Osteoblast (primary cell): ENCODE results near the gene TM6SF1. TPM values are rescaled to one million over a fixed set of nuclear protein-coding genes. Genes with fewer than 3 reads are reported as not detected.

Experiments
- DNase-seq: peaks from one replicate; pipeline ENCODE4 v3.0.0; 2011; ENCODE audit warnings: low spot score, mixed read lengths; ENCODE audit not compliant: insufficient read length; ENCODE audit errors: missing footprints
- H2AFZ ChIP-seq: 2 replicates; pipeline ENCODE4 v1.6.0; 2011; ENCODE audit warnings: mild to moderate bottlenecking, low read length
- H3K27ac ChIP-seq: 2 replicates; pipeline ENCODE4 v1.5.1; 2011; ENCODE audit warnings: mild to moderate bottlenecking, low read depth, low read length, moderate library complexity
- H3K27me3 ChIP-seq: 2 replicates; pipeline ENCODE4 v1.6.0; 2012; ENCODE audit warnings: mild to moderate bottlenecking, control low read depth, inconsistent platforms, low read length, moderate library complexity; ENCODE audit not compliant: insufficient read depth
- H3K36me3 ChIP-seq: 2 replicates; pipeline ENCODE4 v1.5.1; 2011; ENCODE audit warnings: mild to moderate bottlenecking, low read length, control low read depth, moderate library complexity; ENCODE audit not compliant: insufficient read depth
- H3K4me1 ChIP-seq: 2 replicates; pipeline ENCODE4 v1.5.1; 2011; ENCODE audit warnings: mild to moderate bottlenecking, low read length, control low read depth, moderate library complexity; ENCODE audit not compliant: insufficient read depth
- H3K4me2 ChIP-seq: 2 replicates; pipeline ENCODE4 v1.6.0; 2011; ENCODE audit warnings: mild to moderate bottlenecking, low read length; ENCODE audit not compliant: insufficient read depth
- H3K4me3 ChIP-seq: fragments of 200-600 bp; sonication (generic); 3 replicates; pipeline ENCODE4 v1.5.1; 2012; ENCODE audit warnings: mild to moderate bottlenecking, low read length, inconsistent platforms; ENCODE audit not compliant: insufficient read depth
- H3K79me2 ChIP-seq: 2 replicates; pipeline ENCODE4 v1.6.0; 2012; ENCODE audit warnings: mild to moderate bottlenecking, low read length, control low read depth, inconsistent platforms; ENCODE audit not compliant: insufficient read depth
- H3K9me3 ChIP-seq: 2 replicates; pipeline ENCODE4 v1.5.1; 2011; ENCODE audit warnings: low read depth, low read length, control low read depth
- H4K20me1 ChIP-seq: 2 replicates; pipeline ENCODE4 v1.6.0; 2012; ENCODE audit warnings: mild to moderate bottlenecking, low read length, control low read depth; ENCODE audit not compliant: insufficient read depth
- CTCF ChIP-seq: IDR thresholded peaks from 2 replicates; pipeline ENCODE4 v1.5.1; 2011; ENCODE audit warnings: mild to moderate bottlenecking, low read depth, low read length, moderate library complexity; ENCODE audit errors: extremely low read depth
- total RNA-seq: library from RNA; depleted of rRNA; stranded (reverse); fragments of >200 nt; gene quantifications from 2 replicates; pipeline ENCODE4 v1.2.3, GENCODE V29; 2012

Gene TM6SF1
- total RNA-seq, 1 donor: 0.36 TPM

GRCh38 chr15:83114856-83115255 lies 7.4 kb downstream of the TM6SF1 start:
- H3K4me2 ChIP-seq: no peak overlapping the region
- H3K9me3 ChIP-seq: no peaks in the 10 kb centered on the region
- no peak overlapping the region for H3K27ac ChIP-seq
- no peak overlapping the region for H2AFZ ChIP-seq
- TF ChIP-seq CTCF: no peak
- H3K36me3 ChIP-seq: no peaks in the 10 kb centered on the region
- H4K20me1 ChIP-seq: no peaks in the 10 kb centered on the region
- peaks cover 5% of the 10 kb centered on the region for H3K4me1 ChIP-seq
- H3K27me3 ChIP-seq: no peaks in the 10 kb centered on the region
- no peak overlapping the region for H3K4me3 ChIP-seq
- DNase-seq: no peak
- H3K79me2 ChIP-seq: no peaks in the 10 kb centered on the region

- TF ChIP-seq CTCF: no peak
Measured at GRCh38 chr15:83115410-83115809, 8.0 kb downstream of the TM6SF1 start.

GRCh38 chr15:83115831-83116565 lies 8.6 kb downstream of the TM6SF1 start:
- no peaks in the 10 kb centered on the region for H4K20me1 ChIP-seq
- no peaks in the 10 kb centered on the region for H3K79me2 ChIP-seq

More at GRCh38 chr15:83115410-83115809, 8.0 kb downstream of the TM6SF1 start:
- Histone ChIP-seq H2AFZ (no peak overlapping the region), H3K27ac (no peak overlapping the region), H3K4me2 (no peak overlapping the region), H3K36me3 (no peaks in the 10 kb centered on the region), H3K4me3 (no peak overlapping the region), H3K79me2 (no peaks in the 10 kb centered on the region), H3K4me1 (peaks cover 5% of the 10 kb centered on the region), H3K9me3 (no peaks in the 10 kb centered on the region), H4K20me1 (no peaks in the 10 kb centered on the region), H3K27me3 (no peaks in the 10 kb centered on the region)
- DNase-seq: peak; percentile 68

More at GRCh38 chr15:83115831-83116565, 8.6 kb downstream of the TM6SF1 start:
- H3K27ac ChIP-seq: no peak overlapping the region
- no peak for TF ChIP-seq CTCF
- H3K4me2 ChIP-seq: no peak overlapping the region
- no peaks in the 10 kb centered on the region for H3K36me3 ChIP-seq
- no peaks in the 10 kb centered on the region for H3K9me3 ChIP-seq
- DNase-seq: no peak
- no peak overlapping the region for H3K4me3 ChIP-seq
- H3K4me1 ChIP-seq: peaks cover 5% of the 10 kb centered on the region
- no peak overlapping the region for H2AFZ ChIP-seq
- no peaks in the 10 kb centered on the region for H3K27me3 ChIP-seq
